Uterus (tissue), 2 donors: ENCODE measurements around the gene BICDL2.

Source experiments
- CTCF ChIP-seq, 4 experiments: fragments of 200-600 bp in 2 of 4; fragments of 450-650 bp in 2 of 4; sonication (generic) in 2 of 4; IDR thresholded peaks; one replicate each; pipeline ENCODE4 v1.5.1; 2016 to 2019; ENCODE audit warnings: antibody characterized with exemption in 4 of 4, mild to moderate bottlenecking in 2 of 4, moderate library complexity in 1 of 4
- POLR2A ChIP-seq, 2 donors: fragments of 450-650 bp; IDR thresholded peaks; one replicate each; pipeline ENCODE4 v1.6.1; 2016; ENCODE audit warnings: antibody characterized with exemption in 2 of 2, mild to moderate bottlenecking in 1 of 2, moderate library complexity in 1 of 2

GRCh38 chr16:3004781-3005284 is 31.9 kb downstream of the BICDL2 start:
- TF ChIP-seq CTCF (IDR thresholded peaks at IDR 0.05) = no peak
- no peak for TF ChIP-seq POLR2A (IDR thresholded peaks at IDR 0.05)
